Tibial nerve (tissue), 3 donors: ENCODE data around the gene RPRD1A.
A peak's percentile ranks its signal among the peaks of the same experiment; 100 is the strongest.

ENCODE experiments used
- CTCF ChIP-seq, 5 experiments: fragments of 200-600 bp in 3 of 5; fragments of 450-650 bp in 2 of 5; sonication (generic) in 3 of 5; IDR thresholded peaks; one replicate each; pipeline ENCODE4 v1.5.1; 2016 to 2019; ENCODE audit warnings: antibody characterized with exemption in 5 of 5, mild to moderate bottlenecking in 3 of 5, moderate library complexity in 2 of 5
- POLR2A ChIP-seq, 2 donors: fragments of 450-650 bp; IDR thresholded peaks; one replicate each; pipeline ENCODE4 v1.6.1; 2017; ENCODE audit warnings: antibody characterized with exemption in 2 of 2, mild to moderate bottlenecking in 2 of 2, moderate library complexity in 2 of 2

GRCh38 chr18:35949903-35950627, 117.3 kb downstream of the RPRD1A start:
- TF ChIP-seq POLR2A (IDR thresholded peaks at IDR 0.05) (no peak), CTCF (IDR thresholded peaks at IDR 0.05) (peak; percentile 83 to 97 (median 88))
